ENCODE results near the gene LOXL4. TPM values are rescaled to one million over a fixed set of nuclear protein-coding genes. Genes with fewer than 3 reads are reported as not detected.

Gene LOXL4
- total RNA-seq, 2 experiments from 2014 or later, result not detected

DNA sequence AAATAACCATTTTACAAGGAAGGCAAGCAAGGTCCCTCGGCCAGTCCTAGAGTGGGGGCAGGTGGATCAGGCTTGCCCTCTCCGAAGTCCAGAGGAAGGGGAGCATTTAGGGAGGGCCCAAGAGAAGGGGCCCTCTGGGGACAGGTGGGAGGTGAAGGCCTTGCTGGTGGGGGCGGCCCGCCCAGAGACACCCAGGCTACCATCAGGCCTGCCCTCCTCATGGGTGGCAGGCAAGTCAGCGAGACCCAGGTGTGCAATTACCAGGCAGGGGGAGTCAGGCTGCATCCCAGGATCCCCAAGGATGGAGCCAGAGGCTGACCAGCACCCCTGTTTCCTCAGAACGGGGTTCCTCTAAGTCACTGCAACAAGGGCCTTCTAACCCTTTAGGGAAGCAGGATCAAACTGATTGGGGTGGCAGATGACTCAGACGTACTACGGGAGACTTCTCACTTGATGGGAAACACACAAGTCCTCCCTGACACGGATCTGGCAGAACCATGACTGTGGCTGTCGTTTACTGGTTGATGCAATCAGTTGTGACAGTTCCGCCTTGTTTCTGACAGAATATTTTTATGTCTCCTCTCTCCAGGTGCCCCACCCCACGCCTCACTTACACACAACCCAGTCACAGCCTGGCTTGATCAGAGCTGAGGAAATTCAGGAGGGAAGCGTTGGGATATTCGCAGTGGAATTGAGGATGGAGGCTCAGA is 8.2 kb downstream of the LOXL4 start:
- intact Hi-C loops (cut with micrococcal nuclease; ENCODE audit: unreplicated experiment), result loop anchor here (5.0 kb wide), 1 partner anchor 133 kb away; no protein-coding TSS in a partner anchor
- no TSS peak for BruUV-seq (replicated peaks)

DNA sequence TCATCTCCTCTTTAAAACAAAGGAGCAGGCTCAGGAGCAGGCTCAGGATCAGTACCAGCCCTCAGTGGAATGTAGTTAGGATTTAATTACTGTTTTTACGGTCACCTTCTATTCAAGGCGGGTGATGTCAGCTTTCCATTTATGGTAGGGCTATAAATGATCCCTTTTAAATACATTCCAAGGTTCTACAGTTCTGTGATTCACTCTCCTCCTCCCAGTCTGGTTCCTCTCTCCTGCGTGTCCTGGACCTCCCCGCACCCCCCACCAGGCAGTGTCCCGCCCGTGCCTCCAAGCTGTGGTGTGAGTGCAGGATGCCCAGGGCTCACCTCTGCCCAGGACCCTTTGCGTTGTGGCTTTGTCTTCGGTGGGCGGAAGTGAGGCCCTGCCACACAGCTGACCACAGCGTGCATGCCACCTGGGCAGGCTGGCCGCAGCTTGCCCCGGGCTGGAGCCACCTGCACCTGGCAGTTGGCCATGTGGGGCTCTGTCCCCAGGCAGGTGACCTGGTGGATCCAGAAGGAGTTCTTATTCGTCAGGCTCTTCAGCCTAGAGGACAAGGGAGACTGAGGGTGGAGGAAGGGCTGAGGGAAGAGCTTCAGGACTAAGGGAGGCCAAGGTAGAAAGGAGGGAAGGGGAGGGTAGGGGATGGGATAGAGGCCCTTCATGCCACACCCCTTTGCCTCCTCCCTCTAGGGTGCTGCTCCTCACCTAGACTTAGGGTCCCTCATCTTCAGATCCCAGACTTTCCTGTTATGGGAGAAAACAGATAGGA is 9.1 kb downstream of the LOXL4 start:
- Histone ChIP-seq H3K27ac (ENCODE audit: low read depth, low read length, poor library complexity, severe bottlenecking) (no peak overlapping the region), H3K36me3 (ENCODE audit: insufficient read depth, low read length) (peaks cover 5% of the 10 kb centered on the region; the same call in 1 of the 2 replicates), H3K9me2 (ENCODE audit: insufficient read depth, low read length) (no peaks in the 10 kb centered on the region), H3K9me3 (ENCODE audit: low read length) (no peaks in the 10 kb centered on the region), H3K79me2 (ENCODE audit: insufficient read depth, low read depth, low read length) (no peaks in the 10 kb centered on the region), H3K4me2 (ENCODE audit: low read length) (no peak overlapping the region), H4K20me1 (ENCODE audit: insufficient read depth, low read length) (no peaks in the 10 kb centered on the region), H2AFZ (ENCODE audit: low read length) (no peak overlapping the region), H3K4me3 (ENCODE audit: low read depth, low read length, poor library complexity, severe bottlenecking) (no peak overlapping the region), H3K4me1 (ENCODE audit: insufficient read depth, low read length, poor library complexity, severe bottlenecking) (no peaks in the 10 kb centered on the region)
- ChIA-PET POLR2A (no interaction called here), CTCF (ENCODE audit: unreplicated experiment) (no interaction called here)
- BruUV-seq (replicated peaks), result no TSS peak
- no peak for DNase-seq (ENCODE audit: low spot score)
- intact Hi-C loops (cut with micrococcal nuclease; ENCODE audit: unreplicated experiment), result no loop called here
- no peak for TF ChIP-seq EZH2phosphoT487 (IDR thresholded peaks at IDR 0.05; ENCODE audit: borderline replicate concordance, low read depth, low read length)
- TF ChIP-seq, protein P1, sequence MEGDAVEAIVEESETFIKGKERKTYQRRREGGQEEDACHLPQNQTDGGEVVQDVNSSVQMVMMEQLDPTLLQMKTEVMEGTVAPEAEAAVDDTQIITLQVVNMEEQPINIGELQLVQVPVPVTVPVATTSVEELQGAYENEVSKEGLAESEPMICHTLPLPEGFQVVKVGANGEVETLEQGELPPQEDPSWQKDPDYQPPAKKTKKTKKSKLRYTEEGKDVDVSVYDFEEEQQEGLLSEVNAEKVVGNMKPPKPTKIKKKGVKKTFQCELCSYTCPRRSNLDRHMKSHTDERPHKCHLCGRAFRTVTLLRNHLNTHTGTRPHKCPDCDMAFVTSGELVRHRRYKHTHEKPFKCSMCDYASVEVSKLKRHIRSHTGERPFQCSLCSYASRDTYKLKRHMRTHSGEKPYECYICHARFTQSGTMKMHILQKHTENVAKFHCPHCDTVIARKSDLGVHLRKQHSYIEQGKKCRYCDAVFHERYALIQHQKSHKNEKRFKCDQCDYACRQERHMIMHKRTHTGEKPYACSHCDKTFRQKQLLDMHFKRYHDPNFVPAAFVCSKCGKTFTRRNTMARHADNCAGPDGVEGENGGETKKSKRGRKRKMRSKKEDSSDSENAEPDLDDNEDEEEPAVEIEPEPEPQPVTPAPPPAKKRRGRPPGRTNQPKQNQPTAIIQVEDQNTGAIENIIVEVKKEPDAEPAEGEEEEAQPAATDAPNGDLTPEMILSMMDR (conservative IDR thresholded peaks at IDR 0.05; ENCODE audit: low read length), result no peak

More for the DNA sequence above, 8.2 kb downstream of the LOXL4 start:
- POLR2A ChIA-PET, result no interaction called here
- Histone ChIP-seq H3K9me2 (ENCODE audit: insufficient read depth, low read length) (no peaks in the 10 kb centered on the region), H3K36me3 (ENCODE audit: insufficient read depth, low read length) (peaks cover 5% of the 10 kb centered on the region; the same call in 1 of the 2 replicates), H3K4me1 (ENCODE audit: insufficient read depth, low read length, poor library complexity, severe bottlenecking) (no peaks in the 10 kb centered on the region), H2AFZ (ENCODE audit: low read length) (no peak overlapping the region), H3K27ac (ENCODE audit: low read depth, low read length, poor library complexity, severe bottlenecking) (no peak overlapping the region), H3K9me3 (ENCODE audit: low read length) (no peaks in the 10 kb centered on the region), H3K4me3 (ENCODE audit: low read depth, low read length, poor library complexity, severe bottlenecking) (no peak overlapping the region), H3K79me2 (ENCODE audit: insufficient read depth, low read depth, low read length) (no peaks in the 10 kb centered on the region), H3K4me2 (ENCODE audit: low read length) (no peak overlapping the region), H4K20me1 (ENCODE audit: insufficient read depth, low read length) (no peaks in the 10 kb centered on the region)
- no peak for TF ChIP-seq EZH2phosphoT487 (IDR thresholded peaks at IDR 0.05; ENCODE audit: borderline replicate concordance, low read depth, low read length)
- TF ChIP-seq, protein P1 (conservative IDR thresholded peaks at IDR 0.05; ENCODE audit: low read length), result no peak
- CTCF ChIA-PET (ENCODE audit: unreplicated experiment), result no interaction called here
- no peak for DNase-seq (ENCODE audit: low spot score)

DNA sequence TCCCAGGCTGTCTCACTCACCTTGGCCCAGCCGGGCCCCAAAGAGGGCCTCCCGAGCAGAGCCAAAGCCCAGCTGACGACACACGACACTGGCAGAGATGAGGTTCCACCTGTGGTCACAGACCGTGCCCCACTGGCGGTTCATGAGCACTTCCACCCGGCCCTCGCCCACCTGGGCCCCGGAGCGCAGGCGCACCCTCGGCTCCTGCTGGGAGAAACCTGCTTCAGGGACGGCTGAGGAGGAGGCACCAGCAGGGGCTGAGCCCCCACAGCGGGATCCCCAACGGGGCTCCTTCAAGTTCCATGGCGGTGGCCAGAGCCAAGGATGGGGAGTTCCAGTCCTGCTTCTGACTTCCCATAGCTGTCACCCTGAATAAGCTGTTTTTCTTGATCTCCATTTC is 10.0 kb downstream of the LOXL4 start:
- ChIA-PET CTCF (ENCODE audit: unreplicated experiment) (no interaction called here), POLR2A (no interaction called here)
- Histone ChIP-seq H3K4me2 (ENCODE audit: low read length) (no peak overlapping the region), H3K4me3 (ENCODE audit: low read depth, low read length, poor library complexity, severe bottlenecking) (no peak overlapping the region), H3K36me3 (ENCODE audit: insufficient read depth, low read length) (peaks cover 5% of the 10 kb centered on the region; the same call in 1 of the 2 replicates), H3K9me3 (ENCODE audit: low read length) (no peaks in the 10 kb centered on the region), H3K4me1 (ENCODE audit: insufficient read depth, low read length, poor library complexity, severe bottlenecking) (no peaks in the 10 kb centered on the region), H3K9me2 (ENCODE audit: insufficient read depth, low read length) (no peaks in the 10 kb centered on the region), H2AFZ (ENCODE audit: low read length) (no peak overlapping the region), H3K27ac (ENCODE audit: low read depth, low read length, poor library complexity, severe bottlenecking) (no peak overlapping the region), H4K20me1 (ENCODE audit: insufficient read depth, low read length) (no peaks in the 10 kb centered on the region), H3K79me2 (ENCODE audit: insufficient read depth, low read depth, low read length) (no peaks in the 10 kb centered on the region)
- BruUV-seq (replicated peaks), result no TSS peak
- DNase-seq (ENCODE audit: low spot score), result no peak
- TF ChIP-seq, protein P1 (conservative IDR thresholded peaks at IDR 0.05; ENCODE audit: low read length), result no peak
- TF ChIP-seq EZH2phosphoT487 (IDR thresholded peaks at IDR 0.05; ENCODE audit: borderline replicate concordance, low read depth, low read length), result no peak
- intact Hi-C loops (cut with micrococcal nuclease; ENCODE audit: unreplicated experiment), result no loop called here

All from OCI-LY7 (cell line).